Measurements from ENCODE around the gene ZNF555.

ZNF555 gene

GRCh38 chr19:2805991-2806649 lies 35.2 kb upstream of the ZNF555 start:
- DNase-seq: no peak

GRCh38 chr19:2806736-2807378 lies 34.4 kb upstream of the ZNF555 start:
- no peak for DNase-seq
- in situ Hi-C loops (cut with HindIII; ENCODE audit: low pct_ligation_motif_present, low pct_unique_long_range_greater_than_20kb, low sequenced_read_pairs): no loop called here

More at GRCh38 chr19:2805991-2806649, 35.2 kb upstream of the ZNF555 start:
- in situ Hi-C loops (cut with HindIII; ENCODE audit: low pct_ligation_motif_present, low pct_unique_long_range_greater_than_20kb, low sequenced_read_pairs): no loop called here

- no peak for DNase-seq
- in situ Hi-C loops (cut with HindIII; ENCODE audit: low pct_ligation_motif_present, low pct_unique_long_range_greater_than_20kb, low sequenced_read_pairs): no loop called here
These were observed 33.7 kb upstream of the ZNF555 start for GRCh38 chr19:2807379-2808128.

DNA sequence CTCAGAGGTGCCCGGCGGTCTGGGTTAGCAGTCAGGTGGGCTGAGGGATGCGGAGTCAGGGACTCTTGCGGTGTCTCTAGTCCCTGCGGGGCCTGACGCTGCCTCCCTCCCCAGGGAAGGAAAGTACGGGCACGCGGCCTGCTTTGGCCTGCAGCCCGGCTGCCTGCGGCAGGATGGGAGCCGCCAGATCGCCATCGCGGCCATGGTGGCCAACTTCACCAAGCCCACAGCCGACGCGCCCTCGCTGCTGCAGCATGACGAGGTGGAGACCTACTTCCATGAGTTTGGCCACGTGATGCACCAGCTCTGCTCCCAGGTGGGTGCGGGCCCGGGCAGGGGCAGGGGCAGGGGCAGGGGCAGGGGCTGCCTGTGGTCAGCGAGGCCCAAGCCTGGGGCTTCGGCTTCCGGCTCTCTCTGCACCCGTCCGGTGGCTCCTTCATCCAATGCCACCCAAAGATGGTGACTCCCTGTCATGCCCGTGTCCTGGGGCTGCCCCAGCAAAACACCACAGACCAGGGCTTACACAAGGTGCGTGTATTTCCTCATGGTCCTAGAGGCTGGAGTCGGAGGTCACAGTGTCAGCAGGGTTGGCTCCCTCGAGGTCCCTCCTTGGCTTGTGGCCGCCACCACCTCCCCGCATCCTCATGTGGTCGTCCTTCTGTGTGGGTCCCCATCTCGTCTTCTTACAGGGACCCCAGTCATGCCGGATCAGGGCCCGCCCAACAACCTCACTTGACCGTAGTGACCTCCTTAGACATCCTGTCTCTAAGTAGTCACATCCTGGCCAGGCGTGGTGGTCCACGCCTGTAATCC lies 32.9 kb upstream of the ZNF555 start:
- DNase-seq: no peak
- in situ Hi-C loops (cut with HindIII; ENCODE audit: low pct_ligation_motif_present, low pct_unique_long_range_greater_than_20kb, low sequenced_read_pairs): no loop called here

- no peak for DNase-seq
- in situ Hi-C loops (cut with HindIII; ENCODE audit: low pct_ligation_motif_present, low pct_unique_long_range_greater_than_20kb, low sequenced_read_pairs): no loop called here
These were observed 31.7 kb upstream of the ZNF555 start for GRCh38 chr19:2809387-2810140.

DNA sequence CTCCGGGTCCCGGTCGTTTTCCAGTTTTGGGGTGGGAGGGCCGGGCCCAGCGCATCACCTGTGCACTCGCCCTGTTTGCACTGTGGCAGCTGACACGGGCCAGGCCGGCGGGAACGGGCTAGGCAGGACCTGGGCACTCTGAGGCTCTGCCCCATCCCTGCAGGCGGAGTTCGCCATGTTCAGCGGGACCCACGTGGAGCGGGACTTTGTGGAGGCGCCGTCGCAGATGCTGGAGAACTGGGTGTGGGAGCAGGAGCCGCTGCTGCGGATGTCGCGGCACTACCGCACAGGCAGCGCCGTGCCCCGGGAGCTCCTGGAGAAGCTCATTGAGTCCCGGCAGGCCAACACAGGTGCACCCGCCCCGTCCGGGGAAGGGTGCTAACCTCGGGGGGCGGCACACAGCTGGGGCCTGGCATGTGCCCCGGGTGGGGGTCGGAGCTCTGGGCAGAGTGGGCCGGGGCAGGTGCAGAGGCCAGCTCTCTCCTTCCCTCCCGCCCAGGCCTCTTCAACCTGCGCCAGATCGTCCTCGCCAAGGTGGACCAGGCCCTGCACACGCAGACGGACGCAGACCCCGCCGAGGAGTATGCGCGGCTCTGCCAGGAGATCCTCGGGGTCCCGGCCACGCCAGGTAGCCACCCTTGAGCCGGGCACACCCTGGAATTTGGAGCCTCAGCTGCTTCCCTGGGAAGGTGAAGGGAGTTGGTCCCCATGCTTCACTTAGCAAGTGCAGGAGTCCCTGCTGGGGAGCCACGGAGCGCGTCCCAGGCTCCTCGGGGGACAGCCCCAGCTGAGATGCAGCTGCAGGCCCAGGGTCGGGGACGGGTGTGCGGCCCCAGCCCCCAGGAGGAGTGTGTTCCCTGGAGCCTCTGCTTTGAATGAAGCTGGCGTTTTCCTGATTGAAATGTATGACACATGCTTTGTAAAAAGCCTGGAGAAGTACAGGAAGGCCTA lies 30.9 kb upstream of the ZNF555 start:
- DNase-seq: no peak
- in situ Hi-C loops (cut with HindIII; ENCODE audit: low pct_ligation_motif_present, low pct_unique_long_range_greater_than_20kb, low sequenced_read_pairs): no loop called here

DNA sequence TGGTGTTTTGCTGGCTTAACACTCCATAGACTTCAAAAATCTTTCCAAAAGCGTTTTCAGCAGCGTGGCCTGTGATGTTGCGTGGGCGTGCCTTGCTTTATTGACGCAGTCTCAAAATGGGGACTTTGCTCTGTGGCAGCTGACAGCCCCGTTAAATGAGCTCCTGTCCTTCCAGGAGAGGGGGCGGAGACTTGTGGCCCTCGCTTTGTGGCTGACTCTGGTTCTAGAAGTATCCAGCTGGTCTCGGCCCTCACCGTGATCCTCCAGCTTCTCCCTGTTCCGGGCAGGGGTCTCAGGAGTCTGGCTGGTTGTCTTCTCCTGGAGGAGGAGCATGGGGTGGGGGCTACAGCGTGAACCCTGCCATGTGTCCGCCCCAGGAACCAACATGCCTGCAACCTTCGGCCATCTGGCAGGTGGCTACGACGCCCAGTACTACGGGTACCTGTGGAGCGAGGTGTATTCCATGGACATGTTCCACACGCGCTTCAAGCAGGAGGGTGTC lies 30.0 kb upstream of the ZNF555 start:
- DNase-seq: no peak
- in situ Hi-C loops (cut with HindIII; ENCODE audit: low pct_ligation_motif_present, low pct_unique_long_range_greater_than_20kb, low sequenced_read_pairs): no loop called here

GRCh38 chr19:2811735-2812413 lies 29.4 kb upstream of the ZNF555 start:
- DNase-seq: no peak
- in situ Hi-C loops (cut with HindIII; ENCODE audit: low pct_ligation_motif_present, low pct_unique_long_range_greater_than_20kb, low sequenced_read_pairs): no loop called here

DNA sequence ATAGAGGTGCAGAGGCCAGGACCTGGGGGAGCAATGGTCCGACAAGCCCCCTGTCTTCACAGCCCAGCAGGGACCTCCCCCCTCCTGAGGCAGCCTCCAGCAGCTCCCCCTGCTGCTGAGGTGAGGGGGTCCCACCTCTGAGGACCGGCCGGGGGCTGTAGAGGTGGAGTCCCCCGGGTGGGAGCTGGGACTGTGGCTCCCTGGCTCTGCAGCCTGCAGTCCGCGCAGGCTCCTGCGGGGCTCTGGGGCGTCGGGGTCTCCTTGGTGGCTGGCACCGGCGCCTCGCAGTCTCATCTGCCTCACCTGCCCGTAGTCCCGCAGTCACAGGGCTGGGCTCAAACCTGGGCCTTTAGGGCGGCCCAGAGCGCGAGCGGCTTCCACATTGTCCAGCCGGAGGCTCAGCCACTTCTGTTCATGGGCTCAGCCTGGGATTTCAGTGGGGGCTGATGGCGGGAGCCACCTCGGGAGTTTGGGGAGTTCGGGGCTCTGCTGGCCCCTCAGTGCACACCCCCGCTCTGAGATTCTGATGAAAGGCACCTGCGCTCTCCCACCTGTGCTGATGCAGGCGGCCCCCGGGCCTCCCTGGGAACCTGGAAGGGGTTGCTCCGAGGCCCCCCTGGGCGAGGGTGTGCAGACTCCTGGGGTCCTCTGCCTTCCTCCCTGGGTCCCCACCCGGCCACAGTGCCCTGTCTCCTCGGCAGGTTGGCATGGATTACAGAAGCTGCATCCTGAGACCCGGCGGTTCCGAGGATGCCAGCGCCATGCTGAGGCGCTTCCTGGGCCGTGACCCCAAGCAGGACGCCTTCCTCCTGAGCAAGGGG lies 28.7 kb upstream of the ZNF555 start:
- no peak for DNase-seq
- in situ Hi-C loops (cut with HindIII; ENCODE audit: low pct_ligation_motif_present, low pct_unique_long_range_greater_than_20kb, low sequenced_read_pairs): no loop called here

GRCh38 chr19:2813235-2814160 lies 27.8 kb upstream of the ZNF555 start:
- in situ Hi-C loops (cut with HindIII; ENCODE audit: low pct_ligation_motif_present, low pct_unique_long_range_greater_than_20kb, low sequenced_read_pairs): no loop called here
- DNase-seq: no peak

GRCh38 chr19:2814426-2814825 lies 26.8 kb upstream of the ZNF555 start:
- DNase-seq: no peak
- in situ Hi-C loops (cut with HindIII; ENCODE audit: low pct_ligation_motif_present, low pct_unique_long_range_greater_than_20kb, low sequenced_read_pairs): no loop called here

GRCh38 chr19:2815191-2815614 lies 26.1 kb upstream of the ZNF555 start:
- in situ Hi-C loops (cut with HindIII; ENCODE audit: low pct_ligation_motif_present, low pct_unique_long_range_greater_than_20kb, low sequenced_read_pairs): no loop called here
- no peak for DNase-seq

- in situ Hi-C loops (cut with HindIII; ENCODE audit: low pct_ligation_motif_present, low pct_unique_long_range_greater_than_20kb, low sequenced_read_pairs): no loop called here
- no peak for DNase-seq
These were observed 25.4 kb upstream of the ZNF555 start for GRCh38 chr19:2815923-2816322.

DNA sequence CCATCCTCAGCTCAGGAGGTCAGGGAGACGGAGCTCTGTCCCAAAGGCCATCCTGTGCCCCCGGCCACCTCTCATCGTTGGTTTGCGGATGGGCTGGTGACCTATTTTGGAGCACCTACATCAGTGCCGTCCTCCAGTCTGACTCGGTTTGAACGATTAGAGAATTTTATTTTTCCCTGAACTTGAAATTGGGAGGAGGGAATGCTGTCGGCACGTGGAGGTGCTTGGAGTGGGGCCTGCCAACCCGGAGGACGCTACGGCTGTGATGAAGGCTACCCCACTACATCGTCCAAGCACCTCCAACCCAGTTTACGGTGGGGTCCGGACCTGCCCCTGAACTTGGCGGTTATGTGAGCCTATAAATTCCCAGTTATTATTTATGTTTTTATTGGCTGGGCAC lies 24.6 kb upstream of the ZNF555 start:
- in situ Hi-C loops (cut with HindIII; ENCODE audit: low pct_ligation_motif_present, low pct_unique_long_range_greater_than_20kb, low sequenced_read_pairs): no loop called here
- no peak for DNase-seq
